Cardiac muscle cell (in vitro differentiated cells and primary cell): Measurements from ENCODE around the gene HOXD9. TPM values are rescaled to one million over a fixed set of nuclear protein-coding genes. Genes with fewer than 3 reads are reported as not detected.

Experiments used
- DNase-seq, 2 donors: peaks; one replicate each; pipeline versions ENCODE4 v3.0.0 to v3.0.0-alpha.2; 2010 to 2017; ENCODE audit warnings: low read depth in 1 of 2, low spot score in 1 of 2
- H3K27ac ChIP-seq: fragments of 200-600 bp; sonication (generic); 2 replicates; pipeline ENCODE4 v1.5.1; 2016
- H3K27me3 ChIP-seq: fragments of 200-600 bp; sonication (generic); 2 replicates; pipeline ENCODE4 v1.6.0; 2016; ENCODE audit warnings: control low read depth
- H3K36me3 ChIP-seq: fragments of 200-600 bp; sonication (generic); 2 replicates; pipeline ENCODE4 v1.5.1; 2016; ENCODE audit warnings: control low read depth
- H3K4me1 ChIP-seq: fragments of 200-600 bp; sonication (generic); 2 replicates; pipeline ENCODE4 v1.8.1; 2017; ENCODE audit warnings: low read depth, mild to moderate bottlenecking, mixed run types
- H3K4me3 ChIP-seq: fragments of 200-600 bp; sonication (generic); 2 replicates; pipeline ENCODE4 v1.5.1; 2016; ENCODE audit warnings: mild to moderate bottlenecking
- H3K9me3 ChIP-seq: fragments of 200-600 bp; sonication (generic); 2 replicates; pipeline ENCODE4 v1.5.1; 2017; ENCODE audit warnings: low read depth, mild to moderate bottlenecking, control low read depth
- CTCF ChIP-seq: IDR thresholded peaks from 2 replicates; pipeline ENCODE4 v1.5.1; 2012; ENCODE audit warnings: low read depth, mild to moderate bottlenecking, low read length
- polyA plus RNA-seq: library from polyadenylated mRNA; unstranded; fragments of >200 nt; fragmentation: Nextera tagmentation; extraction: Ambion mirVana; gene quantifications from 2 replicates; pipeline ENCODE4 v1.2.1, GENCODE V29; 2016
- total RNA-seq: library from RNA; depleted of rRNA; stranded (reverse); fragments of >200 nt; gene quantifications from 2 replicates; pipeline ENCODE4 v1.2.3, GENCODE V29; 2016

HOXD9 gene
- total and polyA plus RNA-seq, 2 experiments from 2014 or later, result not detected

- H3K27ac ChIP-seq, result no peak overlapping the region
- peaks cover 100% of the 10 kb centered on the region for H3K27me3 ChIP-seq
- no peak for DNase-seq
- no peak for TF ChIP-seq CTCF
- H3K9me3 ChIP-seq, result no peaks in the 10 kb centered on the region
- H3K4me1 ChIP-seq, result no peaks in the 10 kb centered on the region
- no peak overlapping the region for H3K4me3 ChIP-seq
- no peaks in the 10 kb centered on the region for H3K36me3 ChIP-seq
Measured at GRCh38 chr2:176135035-176135440, 12.5 kb downstream of the HOXD9 start.

- Histone ChIP-seq H3K4me1 (no peaks in the 10 kb centered on the region), H3K9me3 (no peaks in the 10 kb centered on the region), H3K27me3 (peaks cover 100% of the 10 kb centered on the region), H3K36me3 (no peaks in the 10 kb centered on the region), H3K27ac (no peak overlapping the region), H3K4me3 (peak overlapping the region; percentile 27)
- no peak for TF ChIP-seq CTCF
- DNase-seq, result peak; percentile 25 to 59
Measured at GRCh38 chr2:176136374-176137251, 14.1 kb downstream of the HOXD9 start.

- Histone ChIP-seq H3K4me3 (peak overlapping the region; percentile 27), H3K27ac (no peak overlapping the region)
Measured at GRCh38 chr2:176137252-176137580, 14.7 kb downstream of the HOXD9 start.

GRCh38 chr2:176137906-176138305 lies 15.4 kb downstream of the HOXD9 start:
- H3K27ac ChIP-seq, result no peak overlapping the region
- no peak for TF ChIP-seq CTCF
- H3K4me1 ChIP-seq, result no peaks in the 10 kb centered on the region
- H3K4me3 ChIP-seq, result no peak overlapping the region
- peaks cover 100% of the 10 kb centered on the region for H3K27me3 ChIP-seq
- H3K9me3 ChIP-seq, result no peaks in the 10 kb centered on the region
- DNase-seq, result no peak
- H3K36me3 ChIP-seq, result no peaks in the 10 kb centered on the region

More at GRCh38 chr2:176137252-176137580, 14.7 kb downstream of the HOXD9 start:
- Histone ChIP-seq H3K36me3 (no peaks in the 10 kb centered on the region), H3K9me3 (no peaks in the 10 kb centered on the region), H3K27me3 (peaks cover 100% of the 10 kb centered on the region), H3K4me1 (no peaks in the 10 kb centered on the region)
- TF ChIP-seq CTCF, result no peak
- DNase-seq, result no peak

- Histone ChIP-seq H3K4me3 (no peak overlapping the region), H3K27ac (no peak overlapping the region), H3K4me1 (no peaks in the 10 kb centered on the region), H3K27me3 (peaks cover 100% of the 10 kb centered on the region), H3K36me3 (no peaks in the 10 kb centered on the region), H3K9me3 (no peaks in the 10 kb centered on the region)
- DNase-seq, result no peak
- TF ChIP-seq CTCF, result no peak
Measured at GRCh38 chr2:176138526-176138922, 16.0 kb downstream of the HOXD9 start.
